ENCODE measurements around the gene TOR4A. TPM values are rescaled to one million over a fixed set of nuclear protein-coding genes. Genes with fewer than 3 reads are reported as not detected.

Gene TOR4A
- 19.7 and 47.4 TPM in 2 replicates for total RNA-seq

DNA sequence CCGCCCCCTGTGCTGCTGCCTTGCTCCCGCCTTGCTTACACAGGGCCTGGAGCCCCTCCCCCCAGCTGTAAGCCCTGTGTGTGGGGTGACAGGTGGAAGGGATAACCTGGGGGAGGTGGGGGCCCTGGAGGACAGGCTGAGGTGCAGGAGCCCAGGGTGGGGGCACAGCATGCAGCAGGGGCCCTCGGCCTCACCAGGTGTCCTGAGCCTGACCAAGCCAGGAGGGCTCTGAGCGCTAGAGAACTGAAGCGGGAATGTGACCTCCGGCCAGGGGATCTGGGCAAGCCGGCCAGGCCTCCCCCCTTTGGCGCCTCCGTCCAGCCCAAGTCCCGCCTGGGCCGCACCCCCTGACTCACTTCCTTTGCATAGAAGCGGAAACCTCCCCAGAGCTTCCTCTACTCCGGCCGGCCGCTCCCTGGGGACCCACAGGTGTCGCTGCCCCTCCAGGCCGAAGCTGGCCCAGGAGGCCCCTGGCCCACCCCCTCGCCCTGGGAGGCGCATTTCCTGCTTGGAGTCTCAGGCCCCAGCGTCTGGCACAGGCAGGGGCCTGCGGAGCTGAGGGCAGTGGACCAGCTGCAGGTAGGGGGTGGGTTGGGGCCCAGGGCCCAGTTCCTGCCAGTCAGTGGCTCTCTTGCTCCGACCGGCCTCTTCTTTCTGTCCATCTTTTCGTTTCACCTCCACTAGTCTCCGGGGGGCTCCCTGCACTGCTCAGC is at the start of gene TOR4A:
Gene TOR4A, plus strand, starts transcription at position 398 of the 713 bp plus-strand sequence. CDS start 964 bp downstream, outside the sequence.

DNA sequence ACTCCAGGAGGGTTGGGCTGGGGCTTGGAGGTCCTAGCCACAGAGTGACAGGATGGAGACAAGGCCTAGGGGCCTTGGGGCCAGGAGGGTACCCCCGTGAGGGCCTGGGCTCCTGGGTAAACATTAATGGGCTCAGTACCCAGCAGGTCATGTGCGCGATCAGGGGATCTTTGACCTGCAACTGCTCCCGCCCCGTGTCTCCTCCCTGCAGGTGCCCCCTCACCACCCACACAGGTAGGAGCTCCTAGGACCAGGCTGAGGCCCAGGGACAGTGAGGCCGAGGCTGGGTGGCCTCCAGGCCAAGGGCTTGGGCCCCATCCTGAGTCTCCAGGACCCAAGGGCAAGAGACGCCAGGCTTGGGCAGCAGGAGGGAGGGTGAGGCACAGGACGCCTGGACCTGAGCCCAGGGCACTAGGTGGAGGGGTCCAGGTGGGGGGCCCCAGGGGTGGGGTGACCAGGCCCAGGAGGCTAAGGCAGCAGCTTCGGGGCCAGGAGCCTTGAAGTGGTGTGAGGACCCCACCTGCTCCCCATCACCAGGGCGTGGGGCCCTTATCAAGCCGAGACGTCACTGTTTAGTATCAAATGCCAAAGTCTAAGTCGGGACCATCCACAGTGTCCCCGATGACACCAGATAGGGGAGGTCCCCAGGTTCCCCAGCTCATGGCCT is 46.7 kb upstream of the TOR4A start, which contains the start of gene SLC34A3:
Gene SLC34A3, plus strand, starts transcription at position 197 of the 667 bp plus-strand sequence. CDS start 802 bp downstream, outside the sequence.

DNA sequence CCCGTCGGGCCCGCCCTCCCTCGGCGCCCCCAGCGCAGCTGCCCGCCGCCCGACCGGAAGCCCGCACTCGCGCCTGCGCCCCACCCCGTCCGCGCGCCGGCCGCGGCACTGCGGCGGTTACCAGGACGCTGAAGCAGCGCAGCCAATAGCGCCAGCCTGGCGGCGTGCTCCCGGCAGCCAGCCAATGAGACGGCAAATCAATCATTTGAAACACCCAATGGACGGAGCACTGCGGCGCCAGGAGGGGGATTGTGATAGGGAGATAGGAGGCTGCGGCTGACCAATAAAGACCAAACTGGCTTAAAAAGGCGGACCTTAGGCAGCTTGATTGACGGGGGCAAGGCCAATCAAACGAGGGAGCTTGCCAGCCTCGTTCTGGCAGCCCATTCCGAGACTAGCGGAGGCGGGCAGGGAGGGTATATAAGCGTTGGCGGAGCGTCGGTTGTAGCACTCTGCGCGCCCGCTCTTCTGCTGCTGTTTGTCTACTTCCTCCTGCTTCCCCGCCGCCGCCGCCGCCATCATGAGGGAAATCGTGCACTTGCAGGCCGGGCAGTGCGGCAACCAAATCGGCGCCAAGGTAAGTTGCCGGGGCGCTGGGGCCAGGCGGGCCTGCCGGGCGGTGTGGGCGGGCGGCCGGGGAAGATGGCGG is 36.6 kb upstream of the TOR4A start, which contains the start of gene TUBB4B:
Gene TUBB4B, plus strand, starts transcription at position 447 of the 649 bp plus-strand sequence. Its CDS starts 74 bp downstream, at position 521.

DNA sequence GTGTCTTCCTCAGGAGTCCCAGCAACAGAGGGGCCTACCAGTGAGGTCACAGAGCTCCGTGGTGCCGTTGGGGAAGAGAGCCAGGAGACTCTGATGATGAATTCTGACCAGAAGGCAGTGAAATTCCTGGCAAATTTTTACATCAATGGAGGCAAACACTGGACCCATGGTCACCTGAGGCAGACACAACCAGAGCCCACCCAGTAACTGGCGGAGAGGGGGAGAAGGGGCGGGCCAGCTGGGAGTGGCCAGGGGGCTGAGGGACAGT is 26.4 kb upstream of the TOR4A start, which contains the start of gene STPG3:
Gene STPG3, plus strand, starts transcription at position 93 of the 268 bp plus-strand sequence. Its CDS starts 1 bp downstream, at position 94.

DNA sequence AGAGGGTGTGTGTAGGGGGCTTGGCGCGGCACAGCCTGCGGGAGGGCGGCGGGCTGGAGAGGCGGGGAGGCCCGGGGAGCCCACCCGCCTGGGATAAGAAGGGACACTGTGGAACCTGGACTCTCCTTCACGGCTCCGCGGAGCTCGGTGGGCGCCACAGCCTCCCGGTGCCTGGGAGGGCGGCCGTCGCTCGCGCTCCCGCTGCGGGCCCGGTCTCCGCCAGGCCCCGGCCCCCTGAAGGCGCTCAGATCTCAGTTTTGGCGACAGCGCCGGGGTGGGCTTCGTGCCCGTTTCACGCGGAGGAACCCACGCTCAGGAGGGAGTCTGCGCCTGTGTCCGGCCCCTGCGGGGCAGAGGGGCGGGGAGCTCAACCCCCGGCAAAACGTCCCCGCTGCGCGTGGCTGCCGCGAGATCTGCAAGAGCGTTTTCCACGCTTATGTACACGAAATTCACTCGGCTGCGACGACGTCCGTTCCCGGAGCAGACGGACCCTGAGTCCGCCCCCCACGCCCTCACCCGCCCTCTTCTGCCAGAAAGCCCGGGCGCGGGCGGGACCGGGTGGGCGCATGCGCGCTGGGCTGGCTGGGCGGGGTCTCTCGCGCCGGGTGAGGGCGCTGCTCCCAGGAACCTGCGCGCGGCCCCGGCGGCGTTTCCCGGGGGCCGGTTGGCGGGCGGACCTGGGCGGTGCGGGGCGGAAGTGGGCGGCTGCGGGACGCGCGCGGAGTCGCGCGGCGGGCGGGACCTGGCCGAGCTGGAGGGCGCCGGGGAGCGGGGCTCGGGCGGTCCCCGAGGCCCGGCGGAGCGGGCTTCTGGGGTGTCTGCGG is 22.7 kb upstream of the TOR4A start, which contains the start of gene NELFB:
Gene NELFB, plus strand, starts transcription at position 704 of the 824 bp plus-strand sequence.

DNA sequence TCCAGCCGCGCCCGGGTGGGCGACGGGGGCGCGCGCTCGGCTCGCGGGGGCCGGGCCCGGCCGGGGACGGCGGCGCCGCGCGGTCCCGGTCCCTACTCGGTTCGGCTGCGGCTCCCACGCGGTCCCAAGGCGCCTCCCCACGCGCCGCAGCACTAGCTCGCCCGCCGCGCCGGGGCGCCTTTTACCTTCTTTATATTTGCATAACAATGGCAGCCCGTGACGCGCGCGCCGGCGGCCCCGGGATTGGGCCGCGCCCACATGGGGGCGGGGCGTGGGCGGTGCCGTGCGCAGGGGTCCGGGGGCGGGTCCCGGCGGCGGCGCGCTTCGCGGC is 24.6 kb downstream of the TOR4A start, which contains the start of gene NRARP:
Gene NRARP, minus strand, starts transcription at position 154 of the 331 bp plus-strand sequence. CDS start 343 bp downstream, outside the sequence.

Other genes starting within 250 kb of the TOR4A start
- 81.1 and 129 TPM in 2 replicates for gene ABCA2, start 249.5 kb upstream of the TOR4A start, total RNA-seq
- gene FUT7, start 245.6 kb upstream of the TOR4A start, total RNA-seq, result not detected in 2 replicates
- 21.6 and 66.1 TPM in 2 replicates for gene NPDC1, start 231.5 kb upstream of the TOR4A start, total RNA-seq
- gene ENTPD2, start 223.7 kb upstream of the TOR4A start, total RNA-seq, result not detected in 2 replicates
- gene SAPCD2, start 207.2 kb upstream of the TOR4A start, total RNA-seq, result 2.7 and 3.7 TPM in 2 replicates
- 20.3 and 38.3 TPM in 2 replicates for gene UAP1L1, start 200.2 kb upstream of the TOR4A start, total RNA-seq
- 153 and 203 TPM in 2 replicates for gene MAN1B1, start 190.7 kb upstream of the TOR4A start, total RNA-seq
- 82.9 and 145 TPM in 2 replicates for gene DPP7, start 163.0 kb upstream of the TOR4A start, total RNA-seq
- gene GRIN1, start 138.6 kb upstream of the TOR4A start, total RNA-seq, result 0.10 TPM in 1 of 2 replicates, not detected in the other
- not detected in 2 replicates for gene LRRC26, start 107.7 kb upstream of the TOR4A start, total RNA-seq
- not detected in 2 replicates for gene TMEM210, start 105.7 kb upstream of the TOR4A start, total RNA-seq
- gene ANAPC2, start 89.2 kb upstream of the TOR4A start, total RNA-seq, result 24.6 and 33.7 TPM in 2 replicates
- gene SSNA1, start 89.0 kb upstream of the TOR4A start, total RNA-seq, result 42.6 and 53.3 TPM in 2 replicates
- gene TPRN, start 77.0 kb upstream of the TOR4A start, total RNA-seq, result 6.1 and 9.5 TPM in 2 replicates
- 36.8 and 39.2 TPM in 2 replicates for gene TMEM203, start 72.1 kb upstream of the TOR4A start, total RNA-seq
- 4.5 and 6.3 TPM in 2 replicates for gene NDOR1, start 72.0 kb upstream of the TOR4A start, total RNA-seq
- 1.2 and 2.8 TPM in 2 replicates for gene RNF208, start 55.5 kb upstream of the TOR4A start, total RNA-seq
- gene CYSRT1, start 52.6 kb upstream of the TOR4A start, total RNA-seq, result 0.33 and 0.66 TPM in 2 replicates
- gene RNF224, start 50.2 kb upstream of the TOR4A start, total RNA-seq, result 0.07 TPM in 1 of 2 replicates, not detected in the other
- not detected in 2 replicates for gene SLC34A3, start 46.8 kb upstream of the TOR4A start, total RNA-seq
- gene TUBB4B, start 36.4 kb upstream of the TOR4A start, total RNA-seq, result 145 and 163 TPM in 2 replicates
- gene STPG3, start 26.4 kb upstream of the TOR4A start, total RNA-seq, result not detected in 2 replicates
- 59.5 and 64.4 TPM in 2 replicates for gene NELFB, start 22.4 kb upstream of the TOR4A start, total RNA-seq
- gene NRARP, start 24.5 kb downstream of the TOR4A start, total RNA-seq, result 0.13 and 0.20 TPM in 2 replicates
- gene EXD3, start 145.4 kb downstream of the TOR4A start, total RNA-seq, result 11.5 and 14.7 TPM in 2 replicates
- 0.36 and 0.46 TPM in 2 replicates for gene NOXA1, start 145.7 kb downstream of the TOR4A start, total RNA-seq
- gene ENTPD8, start 163.6 kb downstream of the TOR4A start, total RNA-seq, result not detected in 2 replicates
- gene NSMF, start 181.6 kb downstream of the TOR4A start, total RNA-seq, result 20.3 and 36.7 TPM in 2 replicates